Stimulated activated CD4-positive, alpha-beta T cell treated with anti-CD3 and anti-CD28 coated beads, TNF-alpha, amount 100 ng/mL, for 48 hours (primary cell): ENCODE results near the gene SUGP1.

Experiments
- DNase-seq, 3 donors: peaks; one replicate each; pipeline ENCODE4 v3.0.0-alpha.2; 2020; ENCODE audit warnings: low read depth in 3 of 3

Gene SUGP1

GRCh38 chr19:19297759-19298158 is 22.6 kb downstream of the SUGP1 start:
- DNase-seq: no peak

- no peak for DNase-seq
Measured at GRCh38 chr19:19296953-19297689, 23.2 kb downstream of the SUGP1 start.

GRCh38 chr19:19294914-19295313 is 25.4 kb downstream of the SUGP1 start:
- DNase-seq: no peak

- DNase-seq: no peak
Measured at GRCh38 chr19:19292607-19293006, 27.7 kb downstream of the SUGP1 start.

GRCh38 chr19:19285686-19286085 is 34.6 kb downstream of the SUGP1 start:
- no peak for DNase-seq

GRCh38 chr19:19280561-19280960 is 39.7 kb downstream of the SUGP1 start:
- DNase-seq: no peak

GRCh38 chr19:19279853-19280252 is 40.5 kb downstream of the SUGP1 start:
- no peak for DNase-seq

GRCh38 chr19:19279062-19279612 is 41.2 kb downstream of the SUGP1 start:
- no peak for DNase-seq

- DNase-seq: no peak
Measured at GRCh38 chr19:19278315-19278714, 42.0 kb downstream of the SUGP1 start.

- DNase-seq: no peak
Measured at GRCh38 chr19:19276851-19277250, 43.5 kb downstream of the SUGP1 start.

GRCh38 chr19:19276386-19276785 is 43.9 kb downstream of the SUGP1 start:
- no peak for DNase-seq

GRCh38 chr19:19274716-19275565 is 45.4 kb downstream of the SUGP1 start:
- DNase-seq: no peak

GRCh38 chr19:19274146-19274545 is 46.2 kb downstream of the SUGP1 start:
- no peak for DNase-seq

GRCh38 chr19:19271828-19272599 is 48.3 kb downstream of the SUGP1 start:
- DNase-seq: no peak

GRCh38 chr19:19270749-19271571 is 49.3 kb downstream of the SUGP1 start:
- DNase-seq: no peak

- no peak for DNase-seq
Measured at GRCh38 chr19:19269952-19270694, 50.2 kb downstream of the SUGP1 start.

GRCh38 chr19:19268453-19269385 is 51.6 kb downstream of the SUGP1 start:
- no peak for DNase-seq

- no peak for DNase-seq
Measured at GRCh38 chr19:19267305-19267704, 53.0 kb downstream of the SUGP1 start.

GRCh38 chr19:19263886-19264487 is 56.3 kb downstream of the SUGP1 start:
- no peak for DNase-seq
